ENCODE measurements around the gene MED15.

Gene MED15

DNA sequence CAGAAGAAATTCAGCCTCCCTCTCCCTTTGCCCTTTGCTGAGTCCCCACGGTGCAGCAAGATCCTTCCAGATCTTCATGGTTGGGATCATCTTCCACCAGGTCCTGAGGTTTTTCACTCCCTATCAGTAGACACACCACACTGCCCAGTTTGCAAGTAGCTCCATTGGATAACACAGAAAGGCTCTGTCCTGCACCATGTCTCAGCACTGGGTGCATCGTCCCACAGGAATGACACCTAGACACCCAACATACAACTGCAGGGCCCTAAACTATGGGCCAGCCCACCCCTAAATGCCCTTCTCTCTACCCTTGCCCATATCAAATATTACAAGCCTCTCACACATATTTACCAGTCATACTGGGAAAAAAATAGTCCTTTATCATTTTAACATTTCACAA is 21.2 kb upstream of the MED15 start:
- no peaks in the 10 kb centered on the region for H3K9me3 ChIP-seq (ENCODE audit: control insufficient read depth in 1 of 2, low read length in 2 of 2)
- H3K27ac ChIP-seq (ENCODE audit: low read length), result no peak overlapping the region
- peaks cover 8 to 27% of the 10 kb centered on the region in 2 donors for H3K36me3 ChIP-seq (ENCODE audit: control insufficient read depth in 1 of 2, insufficient read depth in 2 of 2, low read length in 2 of 2)
- H3K4me1 ChIP-seq (ENCODE audit: control insufficient read depth in 1 of 2, insufficient read depth in 2 of 2, low read length in 2 of 2), result no peaks in the 10 kb centered on the region
- no peaks in the 10 kb centered on the region for H3K27me3 ChIP-seq (ENCODE audit: low read depth, low read length)
- no peak overlapping the region for H3K4me3 ChIP-seq (ENCODE audit: low read depth in 1 of 2, low read length in 2 of 2)

DNA sequence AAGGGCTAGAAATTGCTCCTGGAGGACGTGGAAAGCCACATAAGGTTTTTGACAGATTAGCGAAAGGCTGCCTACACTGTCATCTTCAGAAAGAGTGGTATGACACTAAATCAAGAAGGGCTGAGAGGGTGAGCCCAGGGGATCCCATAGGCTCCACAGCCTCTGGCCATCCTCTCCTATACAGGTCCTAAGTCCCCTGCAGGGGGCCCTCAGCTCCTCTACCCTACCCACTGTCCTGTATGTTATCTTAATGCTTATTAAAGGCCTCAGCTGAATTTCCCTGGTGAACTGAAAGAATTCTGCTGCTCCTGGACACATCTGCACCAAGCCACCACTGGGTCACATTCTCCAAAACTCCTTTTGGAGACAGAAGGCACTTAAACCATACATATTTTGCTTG is 19.7 kb upstream of the MED15 start:
- H3K4me3 ChIP-seq (ENCODE audit: low read depth in 1 of 2, low read length in 2 of 2), result no peak overlapping the region
- H3K4me1 ChIP-seq (ENCODE audit: control insufficient read depth in 1 of 2, insufficient read depth in 2 of 2, low read length in 2 of 2), result no peaks in the 10 kb centered on the region
- no peak overlapping the region for H3K27ac ChIP-seq (ENCODE audit: low read length)
- H3K27me3 ChIP-seq (ENCODE audit: low read depth, low read length), result no peaks in the 10 kb centered on the region
- peaks cover 8 to 27% of the 10 kb centered on the region in 2 donors for H3K36me3 ChIP-seq (ENCODE audit: control insufficient read depth in 1 of 2, insufficient read depth in 2 of 2, low read length in 2 of 2)
- no peaks in the 10 kb centered on the region for H3K9me3 ChIP-seq (ENCODE audit: control insufficient read depth in 1 of 2, low read length in 2 of 2)

DNA sequence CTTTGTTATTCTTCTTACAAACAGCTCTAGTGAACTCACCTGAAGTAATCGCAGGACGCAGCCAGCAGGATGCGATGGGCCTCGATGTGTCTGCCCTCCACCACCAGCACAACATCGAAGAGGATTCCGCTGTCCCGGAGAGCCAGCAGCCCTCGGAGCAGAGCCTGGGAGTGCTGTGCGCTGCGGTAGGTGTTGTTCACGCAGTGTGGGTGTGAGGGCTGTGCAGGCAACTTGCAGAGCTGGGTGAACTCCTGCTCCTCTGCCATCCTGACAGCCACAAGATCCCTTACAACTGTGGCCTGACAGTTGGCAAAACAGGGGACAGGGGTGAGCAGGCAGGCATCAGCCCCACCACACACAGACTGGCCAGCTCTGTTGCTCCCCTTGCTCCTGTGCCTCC is 18.5 kb upstream of the MED15 start:
- Histone ChIP-seq H3K4me3 (ENCODE audit: low read depth in 1 of 2, low read length in 2 of 2) (no peak overlapping the region), H3K27ac (ENCODE audit: low read length) (no peak overlapping the region), H3K9me3 (ENCODE audit: control insufficient read depth in 1 of 2, low read length in 2 of 2) (no peaks in the 10 kb centered on the region), H3K4me1 (ENCODE audit: control insufficient read depth in 1 of 2, insufficient read depth in 2 of 2, low read length in 2 of 2) (peaks cover 0 to 5% of the 10 kb centered on the region in 2 donors), H3K36me3 (ENCODE audit: control insufficient read depth in 1 of 2, insufficient read depth in 2 of 2, low read length in 2 of 2) (peaks cover 8 to 16% of the 10 kb centered on the region in 2 donors), H3K27me3 (ENCODE audit: low read depth, low read length) (no peaks in the 10 kb centered on the region)

DNA sequence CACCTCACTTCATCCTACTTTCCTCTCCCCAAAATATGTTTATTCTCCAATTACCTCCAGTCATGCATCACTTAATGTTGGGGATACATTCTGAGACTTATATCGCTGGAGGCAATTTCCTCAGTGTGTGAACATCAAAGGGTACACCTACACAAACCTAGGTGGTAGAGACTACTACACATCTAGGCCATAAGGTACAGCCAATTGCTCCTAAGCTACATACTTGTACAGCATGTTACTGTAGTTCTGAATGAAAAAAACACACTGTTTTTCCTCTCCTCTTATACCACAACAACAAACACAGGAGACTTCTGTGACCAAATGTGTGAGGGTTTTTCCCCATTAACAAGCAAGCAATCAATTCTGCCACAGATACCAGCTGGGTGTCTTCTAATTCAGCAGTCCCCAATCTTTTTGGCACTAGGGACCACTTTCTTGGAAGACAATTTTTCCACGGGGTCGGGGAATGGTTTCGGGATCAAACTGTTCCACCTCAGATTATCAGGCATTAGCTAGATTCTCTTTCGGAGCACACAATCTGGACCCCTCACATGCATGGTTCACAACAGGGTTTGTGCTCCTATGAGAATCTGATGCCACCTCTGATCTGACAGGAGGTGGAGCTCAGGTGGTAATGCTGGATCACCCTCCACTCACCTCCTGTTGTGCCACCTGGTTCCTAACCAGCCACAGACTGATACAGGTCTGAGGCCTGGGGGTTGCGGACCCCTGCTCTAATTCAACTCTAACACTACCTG is 17.0 kb upstream of the MED15 start:
- Histone ChIP-seq H3K27me3 (ENCODE audit: low read depth, low read length) (no peaks in the 10 kb centered on the region), H3K36me3 (ENCODE audit: control insufficient read depth in 1 of 2, insufficient read depth in 2 of 2, low read length in 2 of 2) (peaks cover 8 to 16% of the 10 kb centered on the region in 2 donors), H3K4me1 (ENCODE audit: control insufficient read depth in 1 of 2, insufficient read depth in 2 of 2, low read length in 2 of 2) (peaks cover 0 to 11% of the 10 kb centered on the region in 2 donors), H3K9me3 (ENCODE audit: control insufficient read depth in 1 of 2, low read length in 2 of 2) (no peaks in the 10 kb centered on the region), H3K4me3 (ENCODE audit: low read depth in 1 of 2, low read length in 2 of 2) (no peak overlapping the region), H3K27ac (ENCODE audit: low read length) (no peak overlapping the region)

DNA sequence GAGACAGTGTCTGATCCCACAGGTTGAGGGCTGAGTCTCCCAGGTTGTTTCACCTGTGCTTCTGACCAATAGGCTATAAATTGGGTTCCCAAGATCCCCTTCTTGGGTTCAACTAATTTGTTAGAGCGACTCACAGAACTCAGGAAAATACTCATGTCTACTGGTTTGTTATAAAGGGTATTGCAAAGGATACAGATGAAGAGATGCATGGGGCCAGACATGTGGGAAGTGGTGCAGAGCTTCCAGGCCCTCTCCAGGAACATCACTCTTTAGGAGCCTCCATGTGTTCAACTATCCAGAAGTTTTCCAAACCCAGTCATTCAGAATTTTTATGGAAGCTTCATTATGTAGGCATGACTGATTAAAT is 16.5 kb upstream of the MED15 start:
- Histone ChIP-seq H3K27me3 (ENCODE audit: low read depth, low read length) (no peaks in the 10 kb centered on the region), H3K36me3 (ENCODE audit: control insufficient read depth in 1 of 2, insufficient read depth in 2 of 2, low read length in 2 of 2) (peaks cover 8 to 16% of the 10 kb centered on the region in 2 donors), H3K27ac (ENCODE audit: low read length) (no peak overlapping the region), H3K4me3 (ENCODE audit: low read depth in 1 of 2, low read length in 2 of 2) (no peak overlapping the region), H3K4me1 (ENCODE audit: control insufficient read depth in 1 of 2, insufficient read depth in 2 of 2, low read length in 2 of 2) (peaks cover 0 to 11% of the 10 kb centered on the region in 2 donors), H3K9me3 (ENCODE audit: control insufficient read depth in 1 of 2, low read length in 2 of 2) (no peaks in the 10 kb centered on the region)

DNA sequence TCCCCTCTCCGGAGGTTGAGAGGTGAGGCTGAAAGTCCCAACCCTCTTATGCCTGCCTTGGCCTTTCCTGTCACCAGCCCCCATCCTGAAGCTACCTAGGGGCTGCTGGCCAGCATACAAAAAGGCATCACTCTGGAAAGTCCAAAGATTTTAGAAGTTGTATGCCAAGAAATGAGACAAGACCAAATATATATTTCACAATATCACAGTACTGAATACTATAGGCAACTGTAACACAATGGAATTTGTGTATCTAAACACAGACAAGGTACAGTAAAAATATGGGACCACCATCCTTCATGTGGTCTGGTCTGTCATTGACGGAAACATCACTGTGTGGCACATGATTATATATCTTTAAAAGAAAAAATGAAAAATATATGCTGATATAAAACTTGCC is 16.1 kb upstream of the MED15 start:
- H3K4me3 ChIP-seq (ENCODE audit: low read depth in 1 of 2, low read length in 2 of 2), result no peak overlapping the region
- H3K36me3 ChIP-seq (ENCODE audit: control insufficient read depth in 1 of 2, insufficient read depth in 2 of 2, low read length in 2 of 2), result peaks cover 8 to 16% of the 10 kb centered on the region in 2 donors

DNA sequence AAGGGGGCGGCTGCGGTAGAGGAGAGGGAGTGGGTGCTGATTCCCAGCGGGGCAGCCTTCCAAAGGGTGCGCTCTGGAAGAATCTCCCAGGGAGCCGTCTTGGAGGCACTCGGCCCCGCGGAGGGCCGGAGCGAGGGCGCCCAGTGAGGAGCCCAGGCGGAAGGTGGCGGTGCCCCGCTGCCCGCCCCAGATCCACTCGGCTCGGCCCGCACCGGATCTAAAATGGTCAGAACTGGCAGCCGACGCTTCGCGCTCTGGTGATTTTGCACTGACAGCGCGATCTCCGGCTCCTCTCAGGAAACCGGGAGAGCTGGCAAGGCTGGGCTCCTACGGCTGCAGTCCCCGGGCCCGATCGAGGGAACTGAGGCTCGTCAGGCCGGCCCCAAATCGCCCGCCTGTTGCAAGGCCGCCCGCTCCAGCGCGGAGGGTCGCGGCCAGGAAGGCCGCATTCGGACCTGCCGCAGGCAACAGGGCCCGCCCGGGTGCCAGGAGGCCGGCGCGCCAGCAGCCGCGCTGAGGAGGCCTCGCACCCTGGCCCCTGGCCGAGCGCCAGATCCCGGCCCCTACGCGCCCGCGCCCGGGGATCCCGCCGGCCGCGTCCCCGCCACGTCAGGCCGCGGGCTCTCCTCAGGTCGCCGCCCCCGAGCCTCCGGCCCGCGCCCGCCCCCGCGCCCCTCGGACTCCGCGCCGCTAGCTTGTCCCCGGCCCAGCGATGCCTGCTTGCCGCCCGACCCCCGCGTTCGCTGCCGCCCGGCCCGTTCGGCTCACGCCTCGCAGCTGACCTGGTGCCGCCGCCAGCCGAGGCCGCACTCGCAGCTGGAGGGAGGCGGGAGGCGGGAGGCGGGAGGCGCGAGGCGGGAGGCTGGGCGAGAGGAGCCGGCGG is 12.2 kb upstream of the MED15 start, which contains the start of gene KLHL22:
Gene KLHL22, minus strand, starts transcription at position 818 of the 883 bp plus-strand sequence. CDS start 6,584 bp downstream, outside the sequence.
- peak within 1 kb of the TSS; percentile 81 to 85 for H3K4me3 ChIP-seq (ENCODE audit: low read depth in 1 of 2, low read length in 2 of 2)
- H3K36me3 ChIP-seq (ENCODE audit: control insufficient read depth in 1 of 2, insufficient read depth in 2 of 2, low read length in 2 of 2), result peaks cover 0 to 7% of the 10 kb centered on the region in 2 donors
- no peaks in the 10 kb centered on the region for H3K27me3 ChIP-seq (ENCODE audit: low read depth, low read length)
- H3K27ac ChIP-seq (ENCODE audit: low read length), result peak within 1 kb of the TSS; percentile 96
- no peaks in the 10 kb centered on the region for H3K9me3 ChIP-seq (ENCODE audit: control insufficient read depth in 1 of 2, low read length in 2 of 2)
- peaks cover 0 to 16% of the 10 kb centered on the region in 2 donors for H3K4me1 ChIP-seq (ENCODE audit: control insufficient read depth in 1 of 2, insufficient read depth in 2 of 2, low read length in 2 of 2)

More for the DNA sequence above, 16.1 kb upstream of the MED15 start:
- no peaks in the 10 kb centered on the region for H3K9me3 ChIP-seq (ENCODE audit: control insufficient read depth in 1 of 2, low read length in 2 of 2)
- peaks cover 0 to 11% of the 10 kb centered on the region in 2 donors for H3K4me1 ChIP-seq (ENCODE audit: control insufficient read depth in 1 of 2, insufficient read depth in 2 of 2, low read length in 2 of 2)
- H3K27me3 ChIP-seq (ENCODE audit: low read depth, low read length), result no peaks in the 10 kb centered on the region
- no peak overlapping the region for H3K27ac ChIP-seq (ENCODE audit: low read length)

DNA sequence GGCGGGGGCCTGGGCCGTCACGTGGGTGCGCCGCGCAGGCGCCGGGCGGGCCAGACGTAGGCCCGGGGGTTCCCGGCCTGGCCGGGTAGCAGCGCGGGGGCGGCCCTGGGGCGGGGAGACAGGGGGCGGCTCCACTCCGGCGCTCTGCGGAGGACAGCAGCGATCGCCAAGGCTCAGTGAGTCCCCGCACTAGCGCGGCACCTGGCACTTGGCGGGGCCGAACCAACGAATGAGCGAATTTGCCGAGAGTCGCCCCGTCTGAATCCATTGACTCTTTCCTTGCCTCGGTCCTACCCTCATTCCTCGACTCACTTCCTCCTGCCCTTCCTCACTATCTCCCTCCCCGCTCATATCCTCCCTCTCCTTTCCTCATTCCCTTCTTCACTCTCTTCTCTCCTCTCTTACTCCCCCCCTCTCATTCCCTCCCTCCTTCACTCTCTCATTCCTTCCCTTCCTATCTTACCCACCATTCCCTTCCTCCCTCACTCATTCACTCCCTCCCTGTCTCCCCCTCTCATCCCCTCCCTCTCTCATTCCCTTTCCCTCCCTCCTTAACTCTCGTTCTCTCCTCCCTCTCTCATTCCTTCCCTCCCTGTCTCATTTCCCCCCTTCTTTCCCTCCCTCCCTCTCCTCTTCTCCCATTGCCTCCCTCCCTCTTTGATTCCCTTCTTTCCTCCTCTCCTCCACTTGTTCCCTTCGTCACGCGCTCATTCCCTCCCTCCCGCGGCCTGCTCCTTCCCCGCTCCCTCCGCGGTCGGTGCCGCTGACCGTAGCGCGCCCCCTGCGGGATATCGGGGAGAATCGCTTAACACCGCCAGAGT is 11.3 kb upstream of the MED15 start:
- peak overlapping the region; percentile 81 to 85 for H3K4me3 ChIP-seq (ENCODE audit: low read depth in 1 of 2, low read length in 2 of 2)
- peaks cover 0 to 16% of the 10 kb centered on the region in 2 donors for H3K4me1 ChIP-seq (ENCODE audit: control insufficient read depth in 1 of 2, insufficient read depth in 2 of 2, low read length in 2 of 2)
- no peaks in the 10 kb centered on the region for H3K27me3 ChIP-seq (ENCODE audit: low read depth, low read length)
- H3K9me3 ChIP-seq (ENCODE audit: control insufficient read depth in 1 of 2, low read length in 2 of 2), result no peaks in the 10 kb centered on the region
- H3K27ac ChIP-seq (ENCODE audit: low read length), result peak overlapping the region; percentile 96
- peaks cover 2 to 9% of the 10 kb centered on the region in 2 donors for H3K36me3 ChIP-seq (ENCODE audit: control insufficient read depth in 1 of 2, insufficient read depth in 2 of 2, low read length in 2 of 2)

DNA sequence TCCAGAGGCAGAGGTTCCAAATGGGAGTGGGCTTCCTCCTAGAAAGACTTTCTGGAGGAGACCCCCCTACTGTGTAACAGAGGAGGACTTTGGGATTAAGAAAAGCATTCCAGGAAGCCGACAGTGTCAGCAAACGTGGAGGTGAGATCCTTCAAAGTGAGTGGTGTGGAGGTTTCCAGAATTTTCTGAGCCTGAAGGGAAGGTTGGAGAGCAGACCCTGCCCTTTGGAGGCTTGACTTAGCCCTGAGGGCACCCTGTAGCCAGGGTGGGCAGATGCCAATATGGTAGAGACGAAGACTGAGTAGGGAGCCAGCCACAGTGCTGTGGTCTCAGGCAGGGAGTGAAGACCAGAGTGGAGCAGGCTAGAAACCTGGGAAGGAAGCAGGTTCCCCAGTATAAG is 10.0 kb upstream of the MED15 start:
- H3K27ac ChIP-seq (ENCODE audit: low read length), result no peak overlapping the region
- H3K36me3 ChIP-seq (ENCODE audit: control insufficient read depth in 1 of 2, insufficient read depth in 2 of 2, low read length in 2 of 2), result peaks cover 5 to 9% of the 10 kb centered on the region in 2 donors
- no peaks in the 10 kb centered on the region for H3K27me3 ChIP-seq (ENCODE audit: low read depth, low read length)
- no peak overlapping the region for H3K4me3 ChIP-seq (ENCODE audit: low read depth in 1 of 2, low read length in 2 of 2)
- H3K4me1 ChIP-seq (ENCODE audit: control insufficient read depth in 1 of 2, insufficient read depth in 2 of 2, low read length in 2 of 2), result peaks cover 0 to 16% of the 10 kb centered on the region in 2 donors
- H3K9me3 ChIP-seq (ENCODE audit: control insufficient read depth in 1 of 2, low read length in 2 of 2), result no peaks in the 10 kb centered on the region

DNA sequence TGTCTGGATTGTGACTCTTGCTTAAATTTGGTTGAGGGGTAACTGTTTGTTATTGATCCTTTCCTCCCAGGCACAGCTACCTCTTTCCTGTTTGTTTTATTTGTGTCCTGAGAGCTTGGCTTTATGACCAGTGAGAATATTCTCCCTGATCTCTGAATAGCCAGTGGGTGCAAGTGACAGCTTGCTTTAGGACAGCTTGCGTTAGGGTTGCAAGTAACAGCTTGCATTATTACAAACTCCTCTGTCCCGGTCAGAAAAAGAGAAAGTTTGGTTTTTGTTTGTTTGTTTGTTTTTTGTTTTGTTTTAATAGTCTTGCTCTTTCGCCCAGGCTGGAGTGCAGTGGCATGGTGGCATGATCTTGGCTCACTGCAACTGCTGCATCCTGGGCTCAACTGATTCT is 8.5 kb upstream of the MED15 start:
- no peaks in the 10 kb centered on the region for H3K9me3 ChIP-seq (ENCODE audit: control insufficient read depth in 1 of 2, low read length in 2 of 2)
- H3K4me3 ChIP-seq (ENCODE audit: low read depth in 1 of 2, low read length in 2 of 2), result no peak overlapping the region
- H3K36me3 ChIP-seq (ENCODE audit: control insufficient read depth in 1 of 2, insufficient read depth in 2 of 2, low read length in 2 of 2), result peaks cover 5 to 9% of the 10 kb centered on the region in 2 donors
- H3K4me1 ChIP-seq (ENCODE audit: control insufficient read depth in 1 of 2, insufficient read depth in 2 of 2, low read length in 2 of 2), result peaks cover 0 to 11% of the 10 kb centered on the region in 2 donors
- no peak overlapping the region for H3K27ac ChIP-seq (ENCODE audit: low read length)
- H3K27me3 ChIP-seq (ENCODE audit: low read depth, low read length), result no peaks in the 10 kb centered on the region

DNA sequence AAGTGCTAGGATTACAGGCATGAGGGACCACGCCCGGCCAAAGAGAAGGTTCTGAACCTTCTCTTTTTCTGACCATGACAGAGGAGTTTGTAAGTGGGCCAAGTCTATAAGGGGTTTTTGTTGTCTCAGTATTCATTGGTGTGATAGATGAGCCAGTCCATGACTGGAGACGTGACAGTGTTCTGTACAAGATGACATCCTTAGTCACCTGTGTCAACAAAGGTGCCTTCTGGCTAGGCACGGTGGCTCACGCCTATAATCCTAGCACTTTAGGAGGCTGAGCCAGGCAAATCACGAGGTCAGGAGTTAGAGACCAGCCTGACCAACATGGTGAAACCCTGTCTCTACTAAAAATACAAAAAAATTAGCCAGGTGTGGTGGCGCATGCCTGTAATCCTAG is 7.6 kb upstream of the MED15 start:
- H3K36me3 ChIP-seq (ENCODE audit: control insufficient read depth in 1 of 2, insufficient read depth in 2 of 2, low read length in 2 of 2), result peaks cover 5 to 9% of the 10 kb centered on the region in 2 donors
- H3K27ac ChIP-seq (ENCODE audit: low read length), result no peak overlapping the region
- H3K27me3 ChIP-seq (ENCODE audit: low read depth, low read length), result no peaks in the 10 kb centered on the region
- no peaks in the 10 kb centered on the region for H3K9me3 ChIP-seq (ENCODE audit: control insufficient read depth in 1 of 2, low read length in 2 of 2)
- H3K4me3 ChIP-seq (ENCODE audit: low read depth in 1 of 2, low read length in 2 of 2), result no peak overlapping the region
- H3K4me1 ChIP-seq (ENCODE audit: control insufficient read depth in 1 of 2, insufficient read depth in 2 of 2, low read length in 2 of 2), result peaks cover 0 to 5% of the 10 kb centered on the region in 2 donors
